GM12801 (cell line): ENCODE measurements around the gene CFAP45.

Experiments
- CTCF ChIP-seq: IDR thresholded peaks from one replicate; pipeline ENCODE4 v1.5.1; 2011; ENCODE audit warnings: control low read depth; ENCODE audit not compliant: insufficient read length; ENCODE audit errors: extremely low read depth

CFAP45 gene

GRCh38 chr1:159924791-159925718 is 25.1 kb upstream of the CFAP45 start, which contains the start of gene TAGLN2:
Gene TAGLN2 (minus strand): TSS chr1:159925507. CDS start chr1:159920509, 4,998 bp downstream.
- TF ChIP-seq CTCF: no peak

GRCh38 chr1:159924025-159924790 is 24.2 kb upstream of the CFAP45 start:
- no peak for TF ChIP-seq CTCF

DNA sequence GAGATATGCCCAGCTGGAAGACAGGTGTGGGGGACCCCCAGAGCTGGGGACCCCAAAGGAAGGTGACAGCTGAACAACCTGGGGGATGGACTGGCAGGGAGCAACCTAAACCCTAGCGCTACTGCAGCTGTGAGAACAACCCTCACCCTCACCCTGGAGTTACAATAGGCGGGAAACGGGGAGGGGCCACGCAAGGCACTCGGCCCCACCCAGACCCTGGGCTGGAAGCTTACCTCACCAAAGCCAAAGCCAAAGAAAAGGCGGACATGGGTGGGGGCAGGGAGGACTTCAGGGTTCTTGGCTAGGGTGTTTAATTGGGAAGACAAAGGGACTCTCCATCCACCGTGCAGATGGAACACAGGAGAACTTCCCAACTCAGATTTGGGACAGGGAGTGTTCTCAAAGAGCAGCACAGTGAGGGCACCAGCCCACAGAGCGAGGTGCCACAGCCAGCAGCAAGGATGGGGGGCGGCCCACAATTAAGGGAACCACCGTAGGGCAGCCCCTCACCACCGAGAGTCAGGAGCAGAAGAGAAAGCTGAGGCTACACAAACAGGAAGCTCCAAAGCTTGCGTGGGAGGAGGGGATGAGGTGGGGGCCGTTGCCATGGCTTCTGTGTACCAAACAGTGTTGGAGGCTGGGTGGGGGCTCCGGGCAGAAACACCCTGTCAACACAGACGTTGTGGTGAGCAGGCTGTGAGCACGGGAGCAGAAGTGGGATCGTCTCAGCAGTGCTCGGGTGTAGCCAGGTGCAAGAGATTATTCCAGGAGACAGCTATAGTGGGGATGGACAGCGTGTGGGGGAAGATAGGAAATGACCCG is 23.4 kb upstream of the CFAP45 start:
- TF ChIP-seq CTCF: no peak

DNA sequence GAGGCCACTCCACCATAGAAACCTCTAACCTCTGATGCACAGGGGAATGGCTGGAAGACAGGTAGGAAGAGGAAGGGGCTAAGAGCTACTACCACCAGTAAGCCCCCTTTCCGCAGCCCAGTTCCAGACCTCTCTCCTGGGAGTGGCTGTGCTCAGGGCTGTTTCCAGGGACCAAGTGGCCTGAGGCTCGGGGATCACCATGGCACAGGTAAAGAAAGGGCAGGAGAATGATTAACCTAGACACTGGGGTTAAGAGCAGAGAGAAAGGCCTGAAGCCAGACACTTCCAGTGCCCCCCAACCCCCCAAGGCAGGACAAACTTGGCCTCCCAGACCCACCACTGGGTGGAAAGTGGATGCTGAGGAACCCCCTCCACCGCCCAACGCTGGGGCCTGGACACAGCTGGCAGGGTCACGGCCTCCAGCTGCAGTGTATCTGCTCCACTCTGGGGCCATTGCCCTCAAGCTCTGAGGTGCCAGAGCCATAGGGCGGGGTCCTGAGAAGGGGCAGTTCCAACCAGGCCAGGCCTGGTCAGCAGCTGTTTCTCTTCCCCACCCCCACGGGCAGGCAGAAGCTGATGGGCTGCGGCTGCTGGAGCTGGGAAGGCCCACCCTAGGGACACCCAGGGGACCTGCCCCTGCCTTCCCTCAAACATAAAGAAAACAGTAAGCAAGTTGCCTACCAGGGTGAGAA is 22.7 kb upstream of the CFAP45 start:
- no peak for TF ChIP-seq CTCF

GRCh38 chr1:159921700-159922504 is 21.9 kb upstream of the CFAP45 start:
- no peak for TF ChIP-seq CTCF

GRCh38 chr1:159921251-159921650 is 21.3 kb upstream of the CFAP45 start:
- no peak for TF ChIP-seq CTCF
